Stomach (tissue), 9 donors: ENCODE data around the gene SLBP. TPM values are rescaled to one million over a fixed set of nuclear protein-coding genes. Genes with fewer than 3 reads are reported as not detected.

Experiments
- DNase-seq, 2 donors: peaks; one replicate each; pipeline versions ENCODE4 v3.0.0 to v3.0.0-alpha.2; 2013 to 2019
- H3K27ac ChIP-seq, 5 donors: fragments of 200-600 bp in 4 of 5; sonication (generic) in 4 of 5; one replicate each; pipeline ENCODE4 v1.5.1; 2013 to 2019; ENCODE audit warnings: mild to moderate bottlenecking in 1 of 5, moderate library complexity in 1 of 5
- H3K27me3 ChIP-seq, 3 donors: fragments of 200-600 bp; sonication (generic); one replicate each; pipeline ENCODE4 v1.5.1; 2017 to 2019; ENCODE audit warnings: mixed run types in 1 of 3
- H3K36me3 ChIP-seq, 4 donors: fragments of 200-600 bp; sonication (generic); 1 replicate in 3 of 4; 2 replicates in 1 of 4; pipeline ENCODE4 v1.5.1; 2016 to 2019
- H3K4me1 ChIP-seq, 4 donors: fragments of 200-600 bp; sonication (generic); one replicate each; pipeline ENCODE4 v1.5.1; 2016 to 2019
- H3K4me3 ChIP-seq, 4 donors: fragments of 200-600 bp; sonication (generic) in 3 of 4; one replicate each; pipeline ENCODE4 v1.5.1; 2016 to 2019; ENCODE audit warnings: mild to moderate bottlenecking in 1 of 4
- H3K9me3 ChIP-seq, 4 donors: fragments of 200-600 bp; sonication (generic); one replicate each; pipeline ENCODE4 v1.5.1; 2016 to 2019
- CTCF ChIP-seq, 7 experiments: fragments of 450-650 bp in 4 of 7; fragments of 200-600 bp in 3 of 7; sonication (generic) in 3 of 7; IDR thresholded peaks; one replicate each; pipeline ENCODE4 v1.5.1; 2016 to 2019; ENCODE audit warnings: antibody characterized with exemption in 7 of 7, control low read depth in 2 of 7, mild to moderate bottlenecking in 1 of 7
- EP300 ChIP-seq: sonication (generic); formaldehyde crosslinking; IDR thresholded peaks from one replicate; pipeline ENCODE4 v1.6.1; 2017; ENCODE audit warnings: antibody characterized with exemption
- POLR2A ChIP-seq, 4 donors: fragments of 450-650 bp; IDR thresholded peaks; one replicate each; pipeline ENCODE4 v1.6.1; 2016; ENCODE audit warnings: antibody characterized with exemption in 4 of 4, control low read depth in 2 of 4, mild to moderate bottlenecking in 1 of 4, moderate library complexity in 1 of 4
- POLR2AphosphoS5 ChIP-seq, 3 donors: sonication (generic); formaldehyde crosslinking; IDR thresholded peaks; one replicate each; pipeline ENCODE4 v1.6.1; 2016; ENCODE audit warnings: antibody characterized with exemption in 3 of 3
- WGBS, 5 donors: extraction: QIAGEN DNeasy Blood & Tissue Kit in 3 of 5; methylation state at CpG; one replicate each; pipeline versions ENCODE4 v1.1.5 to v1.1.7; 2013 to 2018; 5-methylcytosine and 5-hydroxymethylcytosine counted together
- intact Hi-C: fragments of 100-400 bp; cut with DNase I; formaldehyde crosslinking; loops from one replicate; pipeline ENCODE4 v1.15.1; 2023; ENCODE audit warnings: low total_unique reads
- polyA plus RNA-seq, 3 donors: library from polyadenylated mRNA; stranded (reverse); fragments of 200-250 nt; gene quantifications; one replicate each; pipeline ENCODE4 v1.2.3, GENCODE V29; 2013
- total RNA-seq, 5 donors: library from RNA; depleted of rRNA; stranded (reverse); fragments of >200 nt; gene quantifications; one replicate each; pipeline versions ENCODE4 v1.1.0 to v1.2.3, GENCODE V29; 2014 to 2016
- donor health status: healthy with polysubstance abuse.
- donor health status: Bipolar disorder and iron deficiency.
- donor health status: healthy.

SLBP gene
- total and polyA plus RNA-seq, 8 donors = 28.3 to 163 (median 38.1) TPM

DNA sequence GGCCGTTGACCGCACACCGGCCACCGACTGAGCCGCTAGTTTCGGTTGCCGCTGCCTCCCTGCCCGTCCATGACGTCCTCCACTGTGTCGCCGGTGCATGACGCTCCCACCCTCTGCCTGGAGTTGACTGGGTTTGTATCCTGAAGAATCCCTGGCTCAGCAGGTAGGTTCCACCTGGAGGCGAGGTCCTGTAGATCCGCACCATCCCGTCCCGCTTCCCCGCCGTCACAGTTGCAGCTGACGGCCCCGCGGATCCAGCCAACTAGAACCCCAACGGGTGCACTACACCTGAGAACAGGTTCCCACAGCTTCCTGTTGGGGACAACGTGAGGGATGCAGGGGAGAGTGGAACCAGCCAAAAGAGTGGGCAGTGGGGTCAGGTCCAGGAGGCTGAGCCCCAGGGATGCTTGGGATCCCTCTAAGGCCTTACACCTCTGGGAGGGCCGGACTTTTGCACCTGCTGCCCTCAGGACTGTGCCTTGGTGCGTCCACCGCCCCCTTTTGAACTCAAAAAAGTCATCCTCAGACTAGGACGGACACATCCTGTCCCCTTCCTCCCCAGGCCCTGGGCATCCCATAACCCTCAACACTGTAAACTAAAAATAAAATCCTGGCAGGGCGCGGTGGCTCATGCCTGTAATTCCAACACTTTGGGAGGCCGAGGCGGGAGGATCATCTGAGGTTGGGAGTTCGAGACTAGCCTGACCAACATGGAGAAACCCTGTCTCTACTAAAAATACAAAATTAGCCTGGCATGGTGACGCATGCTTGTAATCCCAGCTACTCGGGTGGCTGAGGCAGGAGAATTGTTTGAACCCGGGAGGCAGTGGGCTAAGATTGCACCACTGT lies 1.1 kb upstream of the SLBP start:
- 11 to 20% (median 13%) methylated on average over 29 to 35 of the region's 35 CpGs for WGBS, 5 donors
- Histone ChIP-seq H3K27ac (peak overlapping the region; percentile 96 to 100 (median 98)), H3K27me3 (no peaks in the 10 kb centered on the region), H3K9me3 (no peaks in the 10 kb centered on the region), H3K4me1 (peaks cover 68 to 86% (median 80%) of the 10 kb centered on the region in 4 donors), H3K36me3 (peaks cover 0 to 26% (median 25%) of the 10 kb centered on the region in 4 donors), H3K4me3 (peak overlapping the region; percentile 78 to 93 (median 88))
- TF ChIP-seq CTCF (IDR thresholded peaks at IDR 0.05) (no peak), POLR2A (IDR thresholded peaks at IDR 0.05) (no peak), POLR2AphosphoS5 (IDR thresholded peaks at IDR 0.05) (no peak), EP300 (no peak)
- DNase-seq = no peak
- intact Hi-C loops = no loop called here

DNA sequence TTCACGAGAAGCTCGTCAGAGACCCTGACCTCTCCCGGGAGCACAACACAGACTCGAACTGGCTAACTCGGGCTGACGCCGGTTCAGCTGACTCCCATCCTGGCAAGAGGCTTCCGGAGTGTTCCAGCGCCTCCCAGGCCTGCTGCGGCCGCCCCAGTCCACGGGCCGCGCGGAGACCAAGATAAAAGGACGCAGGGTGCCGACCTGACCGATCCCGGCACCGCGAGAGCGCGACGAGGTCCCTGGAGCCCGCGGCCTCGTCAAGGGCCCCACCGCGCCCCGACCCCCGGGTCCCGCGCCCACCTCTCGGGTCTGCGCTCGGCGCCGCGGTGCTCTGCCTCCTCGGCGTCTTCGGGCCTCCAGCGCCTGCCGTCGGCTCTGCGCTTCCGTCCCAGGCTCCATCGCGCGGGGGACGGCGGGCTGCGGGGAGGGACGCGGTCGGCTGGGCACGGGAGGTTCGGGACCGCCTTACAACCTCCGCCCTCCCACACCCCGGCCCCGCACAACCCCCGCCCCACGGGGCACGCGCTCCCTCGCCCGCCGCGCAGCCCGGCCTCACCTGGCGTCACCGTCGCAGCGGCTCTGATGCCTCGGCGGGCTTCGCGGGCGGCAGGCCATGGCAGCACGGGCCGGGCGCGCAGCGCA lies 426 bp downstream of the SLBP start:
- H3K27me3 ChIP-seq = no peaks in the 10 kb centered on the region
- 0 to 1% (median 1%) methylated on average over 23 to 85 of the region's 85 CpGs for WGBS, 5 donors
- peaks cover 60 to 76% (median 67%) of the 10 kb centered on the region in 4 donors for H3K4me1 ChIP-seq
- H3K9me3 ChIP-seq = no peaks in the 10 kb centered on the region
- H3K36me3 ChIP-seq = peaks cover 0 to 17% (median 10%) of the 10 kb centered on the region in 4 donors
- intact Hi-C loops = no loop called here
- peak overlapping the region; percentile 78 to 93 (median 88) for H3K4me3 ChIP-seq
- peak; percentile 52 to 81 for DNase-seq
- H3K27ac ChIP-seq = peak overlapping the region; percentile 96 to 100 (median 98)
- TF ChIP-seq POLR2AphosphoS5 (IDR thresholded peaks at IDR 0.05) = peak in 1 of 3 donors; percentile 16
- TF ChIP-seq EP300 = no peak

GRCh38 chr4:1711055-1711570 lies 1.0 kb downstream of the SLBP start:
- H3K4me3 ChIP-seq = peak overlapping the region; percentile 78 to 93 (median 88)
- 7 to 13% (median 9%) methylated on average over 22 of the region's 22 CpGs for WGBS, 5 donors
- intact Hi-C loops = no loop called here
- H3K4me1 ChIP-seq = peaks cover 57 to 74% (median 64%) of the 10 kb centered on the region in 4 donors
- DNase-seq = no peak
- TF ChIP-seq POLR2A (IDR thresholded peaks at IDR 0.05) (no peak), EP300 (no peak), POLR2AphosphoS5 (IDR thresholded peaks at IDR 0.05) (no peak), CTCF (IDR thresholded peaks at IDR 0.05) (no peak)
- peaks cover 0 to 17% (median 10%) of the 10 kb centered on the region in 4 donors for H3K36me3 ChIP-seq
- H3K9me3 ChIP-seq = no peaks in the 10 kb centered on the region
- no peaks in the 10 kb centered on the region for H3K27me3 ChIP-seq
- peak overlapping the region; percentile 96 to 100 (median 98) for H3K27ac ChIP-seq

GRCh38 chr4:1708581-1708980 lies 3.5 kb downstream of the SLBP start:
- Histone ChIP-seq H3K36me3 (peaks cover 0 to 30% (median 22%) of the 10 kb centered on the region in 4 donors), H3K4me1 (peaks cover 37 to 69% (median 54%) of the 10 kb centered on the region in 4 donors), H3K9me3 (no peaks in the 10 kb centered on the region), H3K4me3 (no peak overlapping the region), H3K27ac (peak overlapping the region in 1 of 5 donors; percentile 21), H3K27me3 (no peaks in the 10 kb centered on the region)
- intact Hi-C loops = no loop called here
- DNase-seq = no peak
- TF ChIP-seq EP300 (no peak), POLR2AphosphoS5 (IDR thresholded peaks at IDR 0.05) (no peak), POLR2A (IDR thresholded peaks at IDR 0.05) (no peak), CTCF (IDR thresholded peaks at IDR 0.05) (no peak)
- WGBS, 5 donors = 17 to 34% (median 22%) methylated on average over 1 of the region's 1 CpG
